K562 (cell line): ENCODE measurements around the gene SEMA3A. TPM values are rescaled to one million over a fixed set of nuclear protein-coding genes. Genes with fewer than 3 reads are reported as not detected.

Source experiments
- CBX2 ChIP-seq: fragments of 200-600 bp; sonication (generic); IDR thresholded peaks from one replicate; pipeline ENCODE4 v1.6.1; 2012; ENCODE audit warnings: mild to moderate bottlenecking, low read length, inconsistent platforms; ENCODE audit not compliant: insufficient read depth, poor library complexity, severe bottlenecking
- NELFE ChIP-seq: IDR thresholded peaks from 2 replicates; pipeline ENCODE4 v1.6.1; 2011; ENCODE audit warnings: mild to moderate bottlenecking; ENCODE audit not compliant: insufficient read depth, insufficient read length
- NR2C1 ChIP-seq, 2 experiments: fragments of 450-650 bp; IDR thresholded peaks; 2 replicates each; pipeline ENCODE4 v1.6.1; 2017; ENCODE audit warnings: mild to moderate bottlenecking in 2 of 2, antibody characterized with exemption in 1 of 2, inconsistent platforms in 1 of 2, missing compliant biosample characterization in 1 of 2, missing genetic modification characterization in 1 of 2
- SNRNP70 ChIP-seq: fragments of 200-400 bp; formaldehyde crosslinking; optimal IDR thresholded peaks from 2 replicates; pipeline ENCODE3; 2017; ENCODE audit warnings: low read depth, low read length
- SREBF2 ChIP-seq: sonication (generic); formaldehyde crosslinking; IDR thresholded peaks from 2 replicates; pipeline ENCODE4 v1.4.0; 2020; ENCODE audit warnings: mild to moderate bottlenecking, missing genetic modification reagents
- ZNF140 ChIP-seq: fragments of 250-450 bp; sonication (Bioruptor Pico); IDR thresholded peaks from 2 replicates; pipeline ENCODE4 v1.8.0; 2021; ENCODE audit warnings: moderate library complexity, mild to moderate bottlenecking, inconsistent platforms
- ZNF57 ChIP-seq: fragments of 450-650 bp; formaldehyde crosslinking; IDR thresholded peaks from 2 replicates; pipeline ENCODE4 v1.4.0; 2020; ENCODE audit warnings: mild to moderate bottlenecking, moderate library complexity
- polyA plus RNA-seq, 8 experiments: library from polyadenylated mRNA; depleted of rRNA in 4 of 8; stranded (reverse) in 5 of 8; unstranded in 3 of 8; fragments of >200 nt; fragmentation: Nextera tagmentation in 2 of 8; fragmentation: Illumina TruSeq in 1 of 8; extraction: Ambion mirVana in 2 of 8; extraction: Trizol in 1 of 8; gene quantifications; 2 replicates each; pipeline versions ENCODE4 v1.2.1 to v1.2.3, GENCODE V29; 2011 to 2014; ENCODE audit warnings: inconsistent platforms in 1 of 8, missing spikeins in 1 of 8
- total RNA-seq, 7 experiments: library from RNA; depleted of rRNA in 6 of 7; stranded (reverse); fragments of >200 nt in 6 of 7; fragmentation: Illumina TruSeq in 2 of 7; extraction: Trizol in 2 of 7; gene quantifications; 2 replicates each; pipeline versions ENCODE4 v1.2.1 to v1.2.3, GENCODE V29; 2011 to 2021; ENCODE audit warnings: low replicate concordance in 1 of 7
- TF ChIP-seq, protein P1 (sequence below): fragments of 200-400 bp; formaldehyde crosslinking; IDR thresholded peaks from 2 replicates; pipeline ENCODE4 v1.6.1; 2017; ENCODE audit warnings: mild to moderate bottlenecking, low read depth, low read length, moderate library complexity
- TF ChIP-seq, protein P2 (sequence below): IDR thresholded peaks from 2 replicates; pipeline ENCODE4 v1.6.1; 2011; ENCODE audit not compliant: insufficient read length; ENCODE audit errors: extremely low read depth
- TF ChIP-seq, protein P3 (sequence below): fragments of 450-650 bp; IDR thresholded peaks from 2 replicates; pipeline ENCODE4 v1.6.1; 2018; ENCODE audit warnings: mild to moderate bottlenecking, low read depth; ENCODE audit not compliant: partially characterized antibody
- TF ChIP-seq, protein P4 (sequence below): fragments of 450-650 bp; formaldehyde crosslinking; IDR thresholded peaks from 2 replicates; pipeline ENCODE4 v1.4.0; 2020; ENCODE audit warnings: mild to moderate bottlenecking, moderate library complexity
- TF ChIP-seq, protein P5 (sequence below), 2 experiments: fragments of 450-650 bp; formaldehyde crosslinking in 1 of 2; IDR thresholded peaks; 2 replicates each; pipeline versions ENCODE4 v1.4.0 to v1.6.1; 2014 to 2020; ENCODE audit warnings: mild to moderate bottlenecking in 2 of 2, borderline replicate concordance in 1 of 2, low read depth in 1 of 2

Gene SEMA3A
- total and polyA plus RNA-seq, 9 of the 15 experiments (the other 6 are each of a cell fraction or from before 2014, with no cell fraction given): 0.36 to 3.0 (median 1.1) TPM

DNA sequence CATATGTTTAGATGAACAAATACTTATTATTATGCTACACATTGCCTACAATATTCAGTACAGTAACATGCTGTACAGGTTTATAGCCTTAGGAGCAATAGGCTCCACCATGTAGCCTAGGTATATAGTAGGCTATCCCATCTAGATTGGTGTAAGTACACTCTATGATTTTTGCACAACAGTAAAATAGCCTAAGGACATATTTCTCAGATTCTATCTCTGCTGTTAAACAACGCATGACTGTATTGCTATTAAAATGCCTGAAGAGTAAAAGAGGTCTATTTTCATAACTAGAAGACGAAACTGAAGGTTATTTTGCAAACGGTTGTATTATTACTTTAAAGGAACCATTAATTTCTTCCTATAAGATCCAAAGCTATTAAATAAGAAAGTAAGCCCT is 88.3 kb downstream of the SEMA3A start (continued):
- TF ChIP-seq, protein P1, sequence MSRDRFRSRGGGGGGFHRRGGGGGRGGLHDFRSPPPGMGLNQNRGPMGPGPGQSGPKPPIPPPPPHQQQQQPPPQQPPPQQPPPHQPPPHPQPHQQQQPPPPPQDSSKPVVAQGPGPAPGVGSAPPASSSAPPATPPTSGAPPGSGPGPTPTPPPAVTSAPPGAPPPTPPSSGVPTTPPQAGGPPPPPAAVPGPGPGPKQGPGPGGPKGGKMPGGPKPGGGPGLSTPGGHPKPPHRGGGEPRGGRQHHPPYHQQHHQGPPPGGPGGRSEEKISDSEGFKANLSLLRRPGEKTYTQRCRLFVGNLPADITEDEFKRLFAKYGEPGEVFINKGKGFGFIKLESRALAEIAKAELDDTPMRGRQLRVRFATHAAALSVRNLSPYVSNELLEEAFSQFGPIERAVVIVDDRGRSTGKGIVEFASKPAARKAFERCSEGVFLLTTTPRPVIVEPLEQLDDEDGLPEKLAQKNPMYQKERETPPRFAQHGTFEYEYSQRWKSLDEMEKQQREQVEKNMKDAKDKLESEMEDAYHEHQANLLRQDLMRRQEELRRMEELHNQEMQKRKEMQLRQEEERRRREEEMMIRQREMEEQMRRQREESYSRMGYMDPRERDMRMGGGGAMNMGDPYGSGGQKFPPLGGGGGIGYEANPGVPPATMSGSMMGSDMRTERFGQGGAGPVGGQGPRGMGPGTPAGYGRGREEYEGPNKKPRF: no peak
- TF ChIP-seq, protein P2, sequence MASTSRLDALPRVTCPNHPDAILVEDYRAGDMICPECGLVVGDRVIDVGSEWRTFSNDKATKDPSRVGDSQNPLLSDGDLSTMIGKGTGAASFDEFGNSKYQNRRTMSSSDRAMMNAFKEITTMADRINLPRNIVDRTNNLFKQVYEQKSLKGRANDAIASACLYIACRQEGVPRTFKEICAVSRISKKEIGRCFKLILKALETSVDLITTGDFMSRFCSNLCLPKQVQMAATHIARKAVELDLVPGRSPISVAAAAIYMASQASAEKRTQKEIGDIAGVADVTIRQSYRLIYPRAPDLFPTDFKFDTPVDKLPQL: no peak
- TF ChIP-seq SREBF2 (CRISPR knock-in tag) (no peak), ZNF140 (CRISPR knock-in tag) (no peak), SNRNP70 (no peak), NR2C1 (IDR thresholded peaks at IDR 0.05) (no peak), NR2C1 (tag; IDR thresholded peaks at IDR 0.05) (no peak), NELFE (no peak), CBX2 (no peak), ZNF57 (CRISPR knock-in tag) (no peak)
- TF ChIP-seq, protein P3, sequence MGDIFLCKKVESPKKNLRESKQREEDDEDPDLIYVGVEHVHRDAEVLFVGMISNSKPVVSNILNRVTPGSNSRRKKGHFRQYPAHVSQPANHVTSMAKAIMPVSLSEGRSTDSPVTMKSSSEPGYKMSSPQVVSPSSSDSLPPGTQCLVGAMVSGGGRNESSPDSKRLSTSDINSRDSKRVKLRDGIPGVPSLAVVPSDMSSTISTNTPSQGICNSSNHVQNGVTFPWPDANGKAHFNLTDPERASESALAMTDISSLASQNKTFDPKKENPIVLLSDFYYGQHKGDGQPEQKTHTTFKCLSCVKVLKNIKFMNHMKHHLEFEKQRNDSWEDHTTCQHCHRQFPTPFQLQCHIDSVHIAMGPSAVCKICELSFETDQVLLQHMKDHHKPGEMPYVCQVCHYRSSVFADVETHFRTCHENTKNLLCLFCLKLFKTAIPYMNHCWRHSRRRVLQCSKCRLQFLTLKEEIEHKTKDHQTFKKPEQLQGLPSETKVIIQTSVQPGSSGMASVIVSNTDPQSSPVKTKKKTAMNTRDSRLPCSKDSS: no peak
- TF ChIP-seq, protein P4, sequence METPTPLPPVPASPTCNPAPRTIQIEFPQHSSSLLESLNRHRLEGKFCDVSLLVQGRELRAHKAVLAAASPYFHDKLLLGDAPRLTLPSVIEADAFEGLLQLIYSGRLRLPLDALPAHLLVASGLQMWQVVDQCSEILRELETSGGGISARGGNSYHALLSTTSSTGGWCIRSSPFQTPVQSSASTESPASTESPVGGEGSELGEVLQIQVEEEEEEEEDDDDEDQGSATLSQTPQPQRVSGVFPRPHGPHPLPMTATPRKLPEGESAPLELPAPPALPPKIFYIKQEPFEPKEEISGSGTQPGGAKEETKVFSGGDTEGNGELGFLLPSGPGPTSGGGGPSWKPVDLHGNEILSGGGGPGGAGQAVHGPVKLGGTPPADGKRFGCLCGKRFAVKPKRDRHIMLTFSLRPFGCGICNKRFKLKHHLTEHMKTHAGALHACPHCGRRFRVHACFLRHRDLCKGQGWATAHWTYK: no peak
- TF ChIP-seq, protein P5, sequence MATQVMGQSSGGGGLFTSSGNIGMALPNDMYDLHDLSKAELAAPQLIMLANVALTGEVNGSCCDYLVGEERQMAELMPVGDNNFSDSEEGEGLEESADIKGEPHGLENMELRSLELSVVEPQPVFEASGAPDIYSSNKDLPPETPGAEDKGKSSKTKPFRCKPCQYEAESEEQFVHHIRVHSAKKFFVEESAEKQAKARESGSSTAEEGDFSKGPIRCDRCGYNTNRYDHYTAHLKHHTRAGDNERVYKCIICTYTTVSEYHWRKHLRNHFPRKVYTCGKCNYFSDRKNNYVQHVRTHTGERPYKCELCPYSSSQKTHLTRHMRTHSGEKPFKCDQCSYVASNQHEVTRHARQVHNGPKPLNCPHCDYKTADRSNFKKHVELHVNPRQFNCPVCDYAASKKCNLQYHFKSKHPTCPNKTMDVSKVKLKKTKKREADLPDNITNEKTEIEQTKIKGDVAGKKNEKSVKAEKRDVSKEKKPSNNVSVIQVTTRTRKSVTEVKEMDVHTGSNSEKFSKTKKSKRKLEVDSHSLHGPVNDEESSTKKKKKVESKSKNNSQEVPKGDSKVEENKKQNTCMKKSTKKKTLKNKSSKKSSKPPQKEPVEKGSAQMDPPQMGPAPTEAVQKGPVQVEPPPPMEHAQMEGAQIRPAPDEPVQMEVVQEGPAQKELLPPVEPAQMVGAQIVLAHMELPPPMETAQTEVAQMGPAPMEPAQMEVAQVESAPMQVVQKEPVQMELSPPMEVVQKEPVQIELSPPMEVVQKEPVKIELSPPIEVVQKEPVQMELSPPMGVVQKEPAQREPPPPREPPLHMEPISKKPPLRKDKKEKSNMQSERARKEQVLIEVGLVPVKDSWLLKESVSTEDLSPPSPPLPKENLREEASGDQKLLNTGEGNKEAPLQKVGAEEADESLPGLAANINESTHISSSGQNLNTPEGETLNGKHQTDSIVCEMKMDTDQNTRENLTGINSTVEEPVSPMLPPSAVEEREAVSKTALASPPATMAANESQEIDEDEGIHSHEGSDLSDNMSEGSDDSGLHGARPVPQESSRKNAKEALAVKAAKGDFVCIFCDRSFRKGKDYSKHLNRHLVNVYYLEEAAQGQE (IDR thresholded peaks at IDR 0.05; ENCODE audit: borderline replicate concordance): no peak
- TF ChIP-seq, protein P5 (CRISPR knock-in tag; IDR thresholded peaks at IDR 0.05; ENCODE audit: low read depth): no peak
